Occipital lobe (tissue), 2 donors: ENCODE measurements around the gene SPINK8. TPM values are rescaled to one million over a fixed set of nuclear protein-coding genes. Genes with fewer than 3 reads are reported as not detected.
"Not testable (repeated sequence)": the region's sequence is repeated elsewhere in the genome, so short reads cannot be mapped to it uniquely, and the experiment has no call there.

ENCODE experiments used
- DNase-seq: peaks from one replicate; lab custom pipeline; 2025; lab: John Stamatoyannopoulos, UW
- total RNA-seq: library from RNA; depleted of rRNA; stranded (reverse); fragments of >200 nt; gene quantifications from one replicate; pipeline ENCODE4 v1.2.3, GENCODE V29; 2014

Gene SPINK8
- not detected for total RNA-seq

DNA sequence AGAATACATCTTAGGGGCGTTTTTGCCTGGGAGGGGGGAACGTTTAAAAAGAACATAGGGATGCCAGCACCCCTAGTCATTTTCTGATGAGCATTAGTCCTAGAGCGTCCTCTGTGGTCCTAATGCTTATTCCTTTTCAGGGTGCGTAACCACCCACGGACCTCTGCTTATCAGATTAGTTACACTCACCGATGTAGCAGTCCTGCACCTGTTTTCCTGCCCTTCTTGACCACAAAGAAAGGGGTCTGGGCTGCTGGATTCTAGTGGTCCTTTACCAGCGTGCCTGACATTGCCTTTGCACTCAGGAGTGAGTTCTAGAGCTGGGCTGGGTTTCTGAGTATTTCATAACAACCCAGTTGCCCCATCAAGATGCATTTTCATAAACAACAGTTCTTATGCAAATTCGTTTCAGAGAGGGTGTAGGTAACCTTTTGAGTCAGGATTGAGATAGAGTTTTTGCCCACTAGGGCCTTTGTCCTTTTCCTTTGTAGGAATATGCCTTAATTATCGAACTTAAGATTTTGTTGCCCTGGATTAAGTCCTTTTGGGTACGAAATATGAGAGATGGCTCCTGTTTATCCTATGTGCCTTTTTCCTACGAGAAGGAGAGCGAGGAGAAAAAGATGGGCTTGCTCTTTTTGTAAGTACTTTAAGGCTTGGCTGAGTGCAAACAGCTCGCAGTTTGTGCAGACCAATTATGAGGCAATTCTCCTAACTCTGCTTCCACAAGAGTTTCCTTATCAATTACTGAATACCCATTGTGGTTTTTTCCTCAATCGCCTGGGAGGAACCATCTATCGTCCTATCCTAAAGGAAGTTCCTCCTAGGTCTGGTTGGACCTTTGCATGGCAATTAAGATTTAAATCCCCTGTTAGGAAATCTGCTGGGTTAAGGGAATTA is at the start of gene SPINK8:
TSS of gene SPINK8 (minus strand) at position 316 of the 900 bp plus-strand sequence. CDS start 5,320 bp downstream, outside the sequence.
- not testable (repeated sequence) for DNase-seq

GRCh38 chr3:48372862-48373435 is 39.5 kb upstream of the SPINK8 start:
- DNase-seq = no peak

GRCh38 chr3:48372377-48372770 is 38.9 kb upstream of the SPINK8 start:
- DNase-seq = no peak

DNA sequence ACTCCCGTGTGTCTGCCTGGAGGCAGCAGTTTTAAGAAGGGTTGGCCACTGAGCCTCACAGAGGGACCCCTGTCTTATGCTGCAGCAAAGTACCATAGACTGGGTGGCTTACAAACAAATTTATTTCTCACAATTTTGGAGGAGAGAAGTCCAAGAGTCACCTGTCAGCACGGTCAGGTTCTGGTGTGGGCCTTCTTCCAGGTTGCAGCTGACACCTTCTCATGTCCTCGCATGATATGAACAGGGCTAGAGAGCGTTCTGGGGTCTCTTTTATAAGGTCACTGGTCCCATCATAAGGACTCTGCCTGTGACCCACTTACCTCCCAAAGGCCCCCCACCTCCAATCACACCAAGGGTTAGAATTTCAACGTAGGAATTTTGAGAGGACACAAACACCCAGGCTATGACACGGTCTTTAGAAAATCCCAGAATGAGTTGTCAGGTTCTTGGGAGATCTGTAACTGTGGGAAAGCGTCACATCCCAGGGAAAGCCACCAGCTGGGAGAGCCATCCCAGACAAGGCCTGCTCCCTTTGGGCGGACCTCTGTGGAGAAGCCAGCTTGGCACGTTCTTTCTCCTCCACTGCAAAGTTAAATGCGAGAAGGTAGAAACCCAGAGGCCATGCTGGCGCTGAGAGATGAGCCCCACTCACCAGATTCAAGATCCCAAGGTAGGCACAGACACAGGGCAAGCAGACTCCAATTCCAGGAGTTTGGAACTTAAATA is 38.4 kb upstream of the SPINK8 start, which contains the start of gene FBXW12:
TSS of gene FBXW12 (plus strand) at position 569 of the 726 bp plus-strand sequence. CDS start 549 bp downstream, outside the sequence.
- no peak for DNase-seq

DNA sequence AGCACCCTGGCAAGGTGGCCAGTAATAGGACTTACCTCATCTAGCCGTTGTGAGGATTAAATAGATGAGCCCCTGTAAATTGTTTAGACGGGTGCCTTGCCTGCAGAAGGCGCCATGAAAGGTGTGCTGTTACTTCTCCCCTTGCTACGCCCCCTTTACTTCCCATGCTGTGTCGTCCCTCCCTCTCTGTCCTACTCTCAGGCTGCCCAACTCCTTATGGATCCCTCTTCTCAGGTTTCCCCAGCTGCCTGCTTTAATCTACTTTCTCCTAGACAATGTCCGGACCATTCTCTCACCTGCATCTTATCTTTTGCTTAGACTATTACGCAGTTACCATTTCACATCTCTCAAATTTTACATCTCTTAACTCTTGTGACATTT is 36.9 kb upstream of the SPINK8 start:
- DNase-seq = no peak

DNA sequence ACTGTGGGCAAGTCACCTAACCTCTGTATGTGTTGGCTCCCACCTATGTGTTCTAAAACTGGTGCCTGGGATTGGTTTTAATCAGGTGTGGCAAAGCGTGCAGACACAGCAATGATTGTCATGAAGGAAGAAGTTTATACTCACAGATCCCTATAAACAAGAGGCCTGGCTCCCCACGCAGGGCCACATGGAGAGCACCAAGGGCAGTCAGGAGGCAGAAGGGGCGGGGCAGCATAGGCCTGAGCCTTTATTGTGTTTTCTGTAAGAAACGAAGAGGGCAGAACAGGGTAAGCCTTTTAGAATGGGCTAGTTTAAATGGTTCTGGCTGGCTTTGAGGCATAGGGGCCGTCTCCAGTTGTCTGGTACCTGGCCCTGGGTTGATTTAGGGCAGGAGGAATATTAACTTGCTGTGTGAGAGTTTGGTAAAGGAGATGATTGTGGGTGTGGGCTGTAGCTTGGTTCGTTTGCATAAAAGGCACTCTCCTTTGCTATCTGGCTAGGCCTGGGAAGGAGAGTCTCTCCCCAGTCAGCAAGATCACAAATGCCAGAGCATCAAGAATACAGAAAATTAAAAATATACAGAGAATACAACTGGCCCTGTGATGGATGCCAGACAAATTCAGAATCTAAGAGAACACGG is 36.4 kb upstream of the SPINK8 start:
- DNase-seq = no peak

- DNase-seq = no peak
These were observed 33.7 kb upstream of the SPINK8 start for GRCh38 chr3:48367201-48367600.

DNA sequence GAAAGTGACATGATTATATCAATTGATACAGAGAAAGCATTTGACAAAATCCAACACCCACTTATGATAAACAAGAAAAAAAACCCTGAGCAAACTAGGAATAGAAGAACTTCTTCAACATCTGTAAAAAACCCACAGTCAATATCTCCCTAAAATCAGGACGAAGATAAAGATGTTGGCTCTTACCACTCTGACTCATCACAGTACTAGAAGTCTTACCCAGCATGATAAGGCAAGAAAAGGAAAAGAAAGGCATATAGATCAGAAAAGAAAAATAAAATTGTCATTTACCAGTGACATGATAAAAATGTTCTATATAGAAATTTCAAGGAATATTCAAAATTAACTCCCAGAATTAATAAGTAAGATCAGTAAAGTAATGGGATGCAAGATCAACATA is 31.4 kb upstream of the SPINK8 start:
- no peak for DNase-seq

- DNase-seq = no peak
These were observed 28.5 kb upstream of the SPINK8 start for GRCh38 chr3:48361928-48362327.

DNA sequence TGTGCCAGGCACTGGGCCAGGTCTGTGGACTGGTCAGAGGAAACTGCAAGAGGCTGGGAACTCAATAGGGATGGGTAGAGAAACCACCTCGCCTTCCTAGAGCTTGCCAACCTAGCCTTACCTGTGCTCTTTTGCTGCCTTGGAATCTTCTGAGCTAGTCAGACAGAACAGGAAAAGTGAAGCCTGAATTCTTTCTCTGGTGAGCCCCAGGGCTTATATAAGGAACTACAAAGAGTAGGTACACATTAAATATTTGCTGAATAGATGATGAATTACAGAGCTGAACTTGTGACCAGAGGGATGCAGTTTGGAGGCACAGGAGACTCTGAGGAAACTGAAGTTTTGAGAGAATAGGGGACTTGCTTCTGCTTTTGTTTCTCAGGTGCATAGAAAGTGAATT is 23.0 kb upstream of the SPINK8 start:
- DNase-seq = no peak

- no peak for DNase-seq
These were observed 20.5 kb upstream of the SPINK8 start for GRCh38 chr3:48353987-48354386.

- no peak for DNase-seq
These were observed 19.1 kb upstream of the SPINK8 start for GRCh38 chr3:48352546-48352945.

DNA sequence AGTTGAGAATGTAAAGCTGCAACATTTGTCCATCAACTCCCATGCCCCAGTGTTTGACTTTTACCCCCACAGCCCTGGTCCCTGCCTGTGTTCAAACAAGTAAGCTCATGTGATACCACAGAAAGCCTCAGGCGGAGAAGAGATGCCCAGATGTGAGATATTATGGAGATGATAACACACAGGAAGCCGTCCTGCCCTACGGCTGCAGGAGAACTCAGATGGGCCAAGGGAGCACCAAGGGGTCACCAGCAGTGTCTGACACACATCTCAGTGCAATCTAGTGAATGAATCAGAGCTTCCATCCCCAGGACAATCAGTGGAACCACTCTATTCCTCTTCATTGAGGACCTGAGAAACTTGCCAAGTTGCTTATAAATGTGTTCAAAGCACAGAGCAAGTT is 14.0 kb upstream of the SPINK8 start:
- no peak for DNase-seq

DNA sequence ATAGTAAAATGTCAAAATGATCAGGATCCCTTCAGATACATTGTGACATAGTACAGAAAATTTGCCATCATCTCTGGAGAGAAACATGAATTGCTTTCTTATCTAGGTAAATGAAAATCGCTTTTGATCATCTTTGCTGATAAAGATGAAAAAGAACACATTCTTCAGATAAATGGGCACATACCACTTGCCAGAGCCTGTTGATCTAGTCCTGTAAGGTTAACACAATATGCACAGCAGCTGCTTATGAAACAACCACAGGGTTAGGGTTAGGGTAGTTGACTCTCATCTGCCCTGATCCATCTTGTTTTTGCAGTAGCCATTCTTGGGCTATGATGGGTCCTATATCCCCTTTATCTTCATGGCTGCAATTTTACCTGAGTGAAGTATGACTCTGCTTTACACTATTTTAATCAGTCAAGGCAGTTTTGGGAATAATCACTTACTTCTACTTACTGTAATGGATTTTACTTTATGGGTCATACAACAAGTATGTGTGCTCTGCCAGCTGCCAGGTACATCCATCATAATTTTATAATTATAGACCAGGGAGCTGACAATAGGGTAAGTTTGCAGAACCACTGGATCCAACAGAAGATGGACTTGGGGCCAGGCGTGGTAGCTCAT is 12.6 kb upstream of the SPINK8 start:
- DNase-seq = no peak

DNA sequence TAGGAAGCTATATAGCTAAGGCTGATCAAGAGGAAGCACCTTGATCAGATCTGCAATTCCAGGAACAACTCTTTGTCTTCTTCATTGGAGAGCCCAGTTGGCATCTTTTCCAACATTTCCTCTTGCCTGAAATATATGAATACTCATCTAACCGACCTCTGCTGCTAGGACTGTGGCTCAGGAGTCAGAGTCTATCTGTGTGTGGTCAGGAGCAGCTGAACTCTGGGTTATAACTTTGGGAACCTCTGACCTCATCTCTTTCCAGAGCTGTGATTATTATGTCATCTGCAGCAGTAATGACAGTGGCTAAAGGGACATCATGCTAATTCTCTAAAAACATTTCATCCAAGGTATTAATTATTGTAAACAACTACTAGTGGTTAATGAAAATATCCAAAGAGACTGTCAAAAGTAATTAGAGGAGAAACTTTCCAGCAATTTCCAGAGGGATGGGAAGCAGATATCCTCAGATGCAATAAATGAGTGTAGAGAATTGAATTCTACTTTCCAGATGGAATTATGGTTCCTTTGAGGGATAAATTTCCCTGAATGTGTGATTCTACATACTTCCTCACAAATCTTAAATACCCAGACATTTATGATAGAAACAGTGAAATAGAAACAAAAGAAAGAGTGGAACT is 11.5 kb upstream of the SPINK8 start:
- no peak for DNase-seq

DNA sequence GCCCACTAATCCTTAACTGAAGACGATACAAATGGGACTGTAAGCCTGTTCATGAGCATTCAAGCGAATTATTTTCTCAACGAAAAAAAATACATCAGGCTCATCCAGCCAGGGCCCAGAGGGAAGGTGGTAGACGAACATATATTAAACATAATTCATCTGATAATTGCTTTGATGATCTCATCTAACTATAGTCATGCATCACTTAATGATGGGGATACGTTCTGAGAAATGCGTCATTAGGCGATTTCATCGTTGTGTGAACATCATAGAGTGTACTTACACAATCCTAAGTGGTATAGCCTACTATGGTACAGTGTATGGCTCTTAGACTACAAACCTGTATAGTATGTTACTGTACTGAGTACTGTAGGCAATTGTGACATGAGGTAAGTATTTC is 10.0 kb upstream of the SPINK8 start:
- no peak for DNase-seq

DNA sequence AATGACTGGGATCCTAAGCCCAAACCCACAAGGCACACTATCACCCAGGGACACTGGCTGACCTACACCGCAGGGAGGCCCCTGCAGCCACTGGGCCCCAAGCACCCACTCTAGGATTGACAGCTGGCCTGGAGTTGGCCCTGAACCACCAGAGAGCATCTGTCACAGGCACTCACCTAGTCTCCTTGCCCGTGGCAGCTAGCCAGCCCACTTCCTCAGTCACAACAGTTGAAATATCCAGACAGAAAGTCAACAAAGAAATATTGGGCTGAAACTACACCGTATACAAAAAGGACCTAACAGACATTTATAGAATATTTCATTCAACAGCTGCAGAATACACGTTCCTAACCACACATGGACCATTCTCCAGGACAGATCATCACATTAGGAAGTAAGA is 5.2 kb upstream of the SPINK8 start:
- DNase-seq = no peak

DNA sequence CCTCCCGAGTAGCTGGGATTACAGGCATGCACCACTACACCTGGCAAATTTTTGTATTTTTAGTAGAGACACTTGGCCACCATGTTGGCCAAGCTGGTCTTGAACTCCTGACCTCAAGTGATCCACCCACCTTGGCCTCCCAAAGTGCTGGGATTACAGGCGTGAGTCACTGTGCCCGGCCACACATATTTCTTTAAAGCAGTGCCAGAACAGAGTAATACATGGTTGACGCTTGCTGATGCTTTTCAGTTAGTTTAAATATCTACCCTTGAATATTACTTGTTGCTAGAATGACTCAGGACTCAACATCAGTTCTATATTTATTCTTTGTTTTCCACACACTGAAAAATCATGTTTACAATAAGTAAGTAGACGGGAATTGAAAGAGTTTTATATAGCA is 4.1 kb upstream of the SPINK8 start:
- not testable (repeated sequence) for DNase-seq

DNA sequence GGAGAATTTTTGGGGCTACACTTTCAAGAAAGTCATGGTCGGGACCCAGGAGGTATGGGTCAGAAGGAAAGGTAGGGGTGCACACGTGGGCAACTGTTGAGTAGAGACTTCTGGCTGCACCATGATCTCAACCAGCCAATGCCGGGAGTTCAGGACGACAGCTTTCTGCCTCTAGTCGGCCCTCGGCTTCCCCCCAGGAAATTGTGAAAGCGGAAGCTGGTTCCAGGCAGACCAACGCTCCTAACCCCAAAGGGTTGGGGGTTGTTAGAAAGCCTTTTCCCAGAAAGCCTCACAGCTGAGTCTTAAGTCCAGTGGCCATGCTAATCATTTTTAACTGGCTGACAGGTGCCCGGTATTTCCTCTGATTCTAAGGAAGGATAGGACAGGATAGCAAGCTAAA is 1.8 kb upstream of the SPINK8 start:
- not testable (repeated sequence) for DNase-seq

- DNase-seq = no peak
These were observed 1.1 kb upstream of the SPINK8 start for GRCh38 chr3:48334605-48335004.
